HEK293 (cell line): ENCODE data around the gene CLDN6.

ENCODE experiments used
- CTCF ChIA-PET: fragments of 350-600 bp; formaldehyde crosslinking; extraction: SDS; loops from one replicate; lab custom pipeline; 2021; ENCODE audit warnings: antibody characterized with exemption; lab: Yijun Ruan, JAX
- POLR2A ChIA-PET: fragments of 300-600 bp; formaldehyde crosslinking; extraction: SDS; loops from one replicate; lab custom pipeline; 2020; ENCODE audit warnings: antibody characterized with exemption, inconsistent platforms; lab: Yijun Ruan, JAX
- H3K27ac ChIP-seq: fragments of 200-500 bp; sonication (Bioruptor generic); 2 replicates; pipeline ENCODE4 v1.5.1; 2014; ENCODE audit warnings: low read depth, low read length, control low read depth, inconsistent platforms; ENCODE audit errors: extremely low read depth
- H3K36me3 ChIP-seq, 2 experiments: fragments of 200-500 bp in 1 of 2; sonication (Bioruptor generic) in 1 of 2; 1 replicate in 1 of 2; 2 replicates in 1 of 2; pipeline ENCODE4 v1.5.1; 2014 to 2017; ENCODE audit warnings: inconsistent platforms in 2 of 2, low read length in 2 of 2; ENCODE audit not compliant: control insufficient read depth in 2 of 2, insufficient read depth in 1 of 2
- H3K4me1 ChIP-seq: fragments of 200-500 bp; sonication (Bioruptor generic); 2 replicates; pipeline ENCODE4 v1.5.1; 2014; ENCODE audit warnings: mild to moderate bottlenecking, low read length, inconsistent platforms; ENCODE audit not compliant: control insufficient read depth, insufficient read depth
- H3K4me3 ChIP-seq: 2 replicates; pipeline ENCODE4 v1.5.1; 2011; ENCODE audit warnings: low read depth, mild to moderate bottlenecking, control low read depth, low read length, moderate library complexity
- H3K9me3 ChIP-seq: fragments of 200-500 bp; sonication (Bioruptor generic); 2 replicates; pipeline ENCODE4 v1.5.1; 2014; ENCODE audit warnings: low read depth, low read length, inconsistent platforms; ENCODE audit not compliant: control insufficient read depth, insufficient read depth
- CTCF ChIP-seq: fragments of 450-650 bp; formaldehyde crosslinking; IDR thresholded peaks from 2 replicates; pipeline ENCODE4 v1.5.1; 2016; ENCODE audit warnings: missing biosample characterization, missing genetic modification characterization
- IKZF3 ChIP-seq: fragments of 450-650 bp; IDR thresholded peaks from 2 replicates; pipeline ENCODE4 v1.5.0; 2018; ENCODE audit warnings: missing biosample characterization, mild to moderate bottlenecking, missing genetic modification characterization, moderate library complexity
- ZNF121 ChIP-seq: fragments of 450-650 bp; formaldehyde crosslinking; IDR thresholded peaks from 2 replicates; pipeline ENCODE4 v1.5.1; 2016; ENCODE audit warnings: missing biosample characterization, missing genetic modification characterization
- ZNF16 ChIP-seq: fragments of 450-650 bp; formaldehyde crosslinking; IDR thresholded peaks from 2 replicates; pipeline ENCODE4 v1.5.1; 2016; ENCODE audit warnings: low read depth, missing biosample characterization, missing genetic modification characterization
- ZNF2 ChIP-seq: fragments of 450-650 bp; formaldehyde crosslinking; IDR thresholded peaks from 2 replicates; pipeline ENCODE4 v1.5.1; 2016; ENCODE audit warnings: missing biosample characterization, missing genetic modification characterization
- ZNF211 ChIP-seq: fragments of 450-650 bp; formaldehyde crosslinking; IDR thresholded peaks from 2 replicates; pipeline ENCODE4 v1.5.1; 2016; ENCODE audit warnings: low read depth, missing biosample characterization, missing genetic modification characterization
- ZNF404 ChIP-seq: fragments of 450-650 bp; formaldehyde crosslinking; IDR thresholded peaks from 2 replicates; pipeline ENCODE4 v1.5.1; 2017; ENCODE audit warnings: missing biosample characterization, missing genetic modification characterization
- ZNF521 ChIP-seq: fragments of 450-650 bp; formaldehyde crosslinking; IDR thresholded peaks from 2 replicates; pipeline ENCODE4 v1.5.1; 2017; ENCODE audit warnings: missing biosample characterization, mild to moderate bottlenecking, missing genetic modification characterization
- ZNF529 ChIP-seq: fragments of 450-650 bp; formaldehyde crosslinking; IDR thresholded peaks from 2 replicates; pipeline ENCODE4 v1.5.1; 2017; ENCODE audit warnings: missing genetic modification characterization, missing biosample characterization; ENCODE audit not compliant: insufficient replicate concordance
- ZNF76 ChIP-seq: fragments of 450-650 bp; formaldehyde crosslinking; IDR thresholded peaks from 2 replicates; pipeline ENCODE4; 2016; ENCODE audit warnings: low read depth, missing biosample characterization, missing genetic modification characterization, borderline replicate concordance
- ZNF791 ChIP-seq: fragments of 450-650 bp; formaldehyde crosslinking; IDR thresholded peaks from 2 replicates; pipeline ENCODE4 v1.5.1; 2016; ENCODE audit warnings: missing biosample characterization, missing genetic modification characterization
- ZSCAN23 ChIP-seq: fragments of 450-650 bp; formaldehyde crosslinking; IDR thresholded peaks from 2 replicates; pipeline ENCODE4 v1.5.1; 2016; ENCODE audit warnings: missing biosample characterization, missing genetic modification characterization
- TF ChIP-seq, protein P1 (sequence below): fragments of 450-650 bp; formaldehyde crosslinking; IDR thresholded peaks from 2 replicates; pipeline ENCODE4 v1.5.1; 2017; ENCODE audit warnings: missing biosample characterization, missing genetic modification characterization
- TF ChIP-seq, protein P2 (sequence below): sonication (generic); formaldehyde crosslinking; IDR thresholded peaks from 2 replicates; pipeline ENCODE4 v1.8.1; 2022; ENCODE audit warnings: mild to moderate bottlenecking, moderate library complexity, missing genetic modification reagents

Gene CLDN6

DNA sequence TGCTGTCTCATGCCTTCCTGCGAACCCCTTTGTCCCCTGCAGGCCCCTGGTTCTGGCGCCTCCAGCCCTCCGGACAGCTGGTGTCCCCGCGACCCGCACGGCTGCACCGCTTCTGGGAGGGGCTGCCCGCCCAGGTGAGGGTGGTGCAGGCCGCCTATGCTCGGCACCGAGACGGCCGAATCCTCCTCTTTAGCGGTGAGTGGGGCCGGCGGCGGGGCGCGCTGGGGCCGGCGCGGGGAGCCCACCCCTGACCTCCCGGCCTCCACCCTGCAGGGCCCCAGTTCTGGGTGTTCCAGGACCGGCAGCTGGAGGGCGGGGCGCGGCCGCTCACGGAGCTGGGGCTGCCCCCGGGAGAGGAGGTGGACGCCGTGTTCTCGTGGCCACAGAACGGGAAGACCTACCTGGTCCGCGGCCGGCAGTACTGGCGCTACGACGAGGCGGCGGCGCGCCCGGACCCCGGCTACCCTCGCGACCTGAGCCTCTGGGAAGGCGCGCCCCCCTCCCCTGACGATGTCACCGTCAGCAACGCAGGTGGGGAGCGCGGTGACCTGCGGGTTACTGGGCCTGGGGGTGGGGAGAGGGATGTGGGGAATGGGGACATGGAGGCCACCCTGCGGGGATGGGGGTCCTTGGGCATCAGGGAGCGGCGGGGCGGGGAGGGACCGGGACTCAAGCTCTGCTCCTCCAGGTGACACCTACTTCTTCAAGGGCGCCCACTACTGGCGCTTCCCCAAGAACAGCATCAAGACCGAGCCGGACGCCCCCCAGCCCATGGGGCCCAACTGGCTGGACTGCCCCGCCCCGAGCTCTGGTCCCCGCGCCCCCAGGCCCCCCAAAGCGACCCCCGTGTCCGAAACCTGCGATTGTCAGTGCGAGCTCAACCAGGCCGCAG is 40.4 kb upstream of the CLDN6 start:
- POLR2A ChIA-PET, result interaction anchor here (0.8 to 1.9 kb wide), 10 partner anchors 8 to 399 kb away, joined by 3 to 17 read pairs (median 4); partner anchors contain the start of genes ZNF213 and ZSCAN10
- TF ChIP-seq, protein P1, sequence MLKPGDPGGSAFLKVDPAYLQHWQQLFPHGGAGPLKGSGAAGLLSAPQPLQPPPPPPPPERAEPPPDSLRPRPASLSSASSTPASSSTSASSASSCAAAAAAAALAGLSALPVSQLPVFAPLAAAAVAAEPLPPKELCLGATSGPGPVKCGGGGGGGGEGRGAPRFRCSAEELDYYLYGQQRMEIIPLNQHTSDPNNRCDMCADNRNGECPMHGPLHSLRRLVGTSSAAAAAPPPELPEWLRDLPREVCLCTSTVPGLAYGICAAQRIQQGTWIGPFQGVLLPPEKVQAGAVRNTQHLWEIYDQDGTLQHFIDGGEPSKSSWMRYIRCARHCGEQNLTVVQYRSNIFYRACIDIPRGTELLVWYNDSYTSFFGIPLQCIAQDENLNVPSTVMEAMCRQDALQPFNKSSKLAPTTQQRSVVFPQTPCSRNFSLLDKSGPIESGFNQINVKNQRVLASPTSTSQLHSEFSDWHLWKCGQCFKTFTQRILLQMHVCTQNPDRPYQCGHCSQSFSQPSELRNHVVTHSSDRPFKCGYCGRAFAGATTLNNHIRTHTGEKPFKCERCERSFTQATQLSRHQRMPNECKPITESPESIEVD (tag by site-specific recombination), result no peak
- TF ChIP-seq IKZF3 (no peak), ZNF529 (tag by site-specific recombination) (no peak), ZSCAN23 (no peak), ZNF211 (tag by site-specific recombination) (no peak), ZNF76 (tag by site-specific recombination) (no peak), ZNF2 (tag by site-specific recombination) (no peak), CTCF (tag by site-specific recombination) (no peak), ZNF791 (tag by site-specific recombination) (no peak)
- H3K4me3 ChIP-seq, result peak overlapping the region; percentile 87
- H3K36me3 ChIP-seq, result peaks cover 0 to 21% of the 10 kb centered on the region in 2 experiments; a peak in 2 of 3 replicates
- H3K27ac ChIP-seq, result peak overlapping the region; percentile 77; the same call in 1 of the 2 replicates
- CTCF ChIA-PET, result interaction anchor here (0.6 to 5.3 kb wide), 23 partner anchors 8 to 1342 kb away, joined by 3 to 54 read pairs (median 4); partner anchors contain the start of genes OR1F1 and ZSCAN10
- peaks cover 3% of the 10 kb centered on the region for H3K4me1 ChIP-seq
- no peaks in the 10 kb centered on the region for H3K9me3 ChIP-seq

GRCh38 chr16:3057181-3058138 is 39.5 kb upstream of the CLDN6 start:
- CTCF ChIA-PET, result interaction anchor here (0.6 to 5.3 kb wide), 5 partner anchors 25 to 70 kb away, joined by 3 to 54 read pairs (median 14); no protein-coding TSS in a partner anchor
- Histone ChIP-seq H3K27ac (no peak overlapping the region), H3K4me3 (no peak overlapping the region), H3K4me1 (peaks cover 3% of the 10 kb centered on the region), H3K36me3 (peaks cover 0 to 21% of the 10 kb centered on the region in 2 experiments; a peak in 2 of 3 replicates), H3K9me3 (no peaks in the 10 kb centered on the region)
- POLR2A ChIA-PET, result interaction anchor here (1.2 kb wide), 1 partner anchor 400 kb away, joined by 3 read pairs; no protein-coding TSS in a partner anchor
- TF ChIP-seq, protein P2, sequence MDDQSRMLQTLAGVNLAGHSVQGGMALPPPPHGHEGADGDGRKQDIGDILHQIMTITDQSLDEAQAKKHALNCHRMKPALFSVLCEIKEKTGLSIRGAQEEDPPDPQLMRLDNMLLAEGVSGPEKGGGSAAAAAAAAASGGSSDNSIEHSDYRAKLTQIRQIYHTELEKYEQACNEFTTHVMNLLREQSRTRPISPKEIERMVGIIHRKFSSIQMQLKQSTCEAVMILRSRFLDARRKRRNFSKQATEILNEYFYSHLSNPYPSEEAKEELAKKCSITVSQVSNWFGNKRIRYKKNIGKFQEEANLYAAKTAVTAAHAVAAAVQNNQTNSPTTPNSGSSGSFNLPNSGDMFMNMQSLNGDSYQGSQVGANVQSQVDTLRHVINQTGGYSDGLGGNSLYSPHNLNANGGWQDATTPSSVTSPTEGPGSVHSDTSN (CRISPR knock-in tag), result no peak
- TF ChIP-seq ZNF521 (no peak), ZNF121 (peak; percentile 80), ZNF529 (tag by site-specific recombination) (no peak), ZNF404 (tag by site-specific recombination) (no peak), ZNF16 (no peak)
